Right lobe of liver (tissue), 6 donors: ENCODE measurements around the gene SENP6. TPM values are rescaled to one million over a fixed set of nuclear protein-coding genes. Genes with fewer than 3 reads are reported as not detected.
"Not testable (repeated sequence)": the region's sequence is repeated elsewhere in the genome, so short reads cannot be mapped to it uniquely, and the experiment has no call there.

Experiments
- ATAC-seq, 4 donors: fragments of 200-7000 bp; cut with Tn5 transposase; one replicate each; pipeline ENCODE4 v1.9.1; 2020; ENCODE audit warnings: mild to moderate bottlenecking in 4 of 4, moderate library complexity in 4 of 4
- DNase-seq, 3 donors: peaks; one replicate each; pipeline ENCODE4 v3.0.0-alpha.2; 2020
- H3K27ac ChIP-seq, 3 donors: fragments of 200-600 bp; one replicate each; pipeline ENCODE4 v1.8.0; 2022
- H3K27me3 ChIP-seq, 2 donors: fragments of 200-600 bp; one replicate each; pipeline ENCODE4 v1.8.0; 2022
- H3K36me3 ChIP-seq, 4 donors: fragments of 200-600 bp; sonication (generic) in 1 of 4; one replicate each; pipeline versions ENCODE4 v1.5.1 to v1.8.0; 2017 to 2022; ENCODE audit warnings: control low read depth in 1 of 4
- H3K4me1 ChIP-seq, 4 donors: fragments of 200-600 bp; sonication (generic) in 1 of 4; one replicate each; pipeline versions ENCODE4 v1.5.1 to v1.8.0; 2017 to 2022; ENCODE audit warnings: control low read depth in 1 of 4
- H3K4me3 ChIP-seq, 3 donors: fragments of 200-600 bp; one replicate each; pipeline ENCODE4 v1.8.0; 2022
- H3K9me3 ChIP-seq, 4 donors: fragments of 200-600 bp; sonication (generic) in 1 of 4; one replicate each; pipeline versions ENCODE4 v1.5.1 to v1.8.0; 2017 to 2022; ENCODE audit warnings: control low read depth in 1 of 4
- POLR2A ChIP-seq: fragments of 450-650 bp; IDR thresholded peaks from one replicate; pipeline ENCODE4 v1.6.1; 2017; ENCODE audit warnings: antibody characterized with exemption, mild to moderate bottlenecking
- WGBS: methylation state at CpG from one replicate; pipeline ENCODE4 v1.1.6; 2018; ENCODE audit warnings: low coverage, low lambda C conversion rate; ENCODE audit not compliant: insufficient coverage; ENCODE audit errors: missing lambda C conversion rate; 5-methylcytosine and 5-hydroxymethylcytosine counted together
- intact Hi-C, 2 donors: fragments of 100-400 bp; cut with DNase I; formaldehyde crosslinking; loops; one replicate each; pipeline versions ENCODE4 v1.11.2 to v1.14.1; 2022
- total RNA-seq, 6 experiments: library from RNA; depleted of rRNA in 2 of 6; stranded (reverse); fragments of >200 nt in 2 of 6; fragmentation: NEBNext Ultra II Directional in 3 of 6; extraction: Animal tissue kit (Norgen Biotek cat#: 25700) in 3 of 6; gene quantifications; one replicate each; pipeline versions ENCODE4 v1.1.0 to v1.2.4, GENCODE V29; 2016 to 2023
- TF ChIP-seq, protein P1 (sequence below), 4 donors: fragments of 200-600 bp in 3 of 4; fragments of 450-650 bp in 1 of 4; IDR thresholded peaks; one replicate each; pipeline versions ENCODE4 v1.5.1 to v1.8.0; 2016 to 2022; ENCODE audit warnings: antibody characterized with exemption in 4 of 4, mild to moderate bottlenecking in 2 of 4
- donor health status: DM: no; HTN: yes; CAD: no.
- donor health status: DM: no; HTN: no; CAD: no.
- donor health status: DM: no; HTN: no; CAD: no.
- donor health status: DM: no; HTN: yes; CAD: no.
- donor health status: DM: no; HTN: yes; CAD: no.

The SENP6 gene
- total RNA-seq, 6 experiments from 2014 or later = 21.8 to 43.4 (median 31.6) TPM

DNA sequence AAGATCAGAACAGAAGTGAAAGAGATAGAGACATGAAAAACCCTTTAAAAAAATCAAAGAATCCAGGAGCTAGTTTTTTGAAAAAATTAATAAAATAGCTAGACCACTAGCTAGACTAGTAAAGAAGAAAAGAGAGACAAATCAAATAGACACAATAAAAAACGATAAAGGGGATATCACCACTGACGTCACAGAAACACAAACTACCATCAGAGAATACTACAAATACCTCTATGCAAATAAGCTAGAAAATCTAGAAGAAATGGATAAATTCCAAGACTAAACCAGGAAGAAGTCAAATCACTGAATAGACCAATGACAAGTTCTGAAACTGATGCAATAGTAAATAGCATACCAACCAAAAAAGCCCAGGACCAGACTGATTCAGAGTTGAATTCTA is 29.6 kb upstream of the SENP6 start:
- no peak overlapping the region for H3K4me3 ChIP-seq
- H3K27me3 ChIP-seq = no peaks in the 10 kb centered on the region
- H3K9me3 ChIP-seq = peaks cover 0 to 3% (median 0%) of the 10 kb centered on the region in 4 donors
- H3K36me3 ChIP-seq = no peaks in the 10 kb centered on the region
- TF ChIP-seq POLR2A = no peak
- TF ChIP-seq, protein P1, sequence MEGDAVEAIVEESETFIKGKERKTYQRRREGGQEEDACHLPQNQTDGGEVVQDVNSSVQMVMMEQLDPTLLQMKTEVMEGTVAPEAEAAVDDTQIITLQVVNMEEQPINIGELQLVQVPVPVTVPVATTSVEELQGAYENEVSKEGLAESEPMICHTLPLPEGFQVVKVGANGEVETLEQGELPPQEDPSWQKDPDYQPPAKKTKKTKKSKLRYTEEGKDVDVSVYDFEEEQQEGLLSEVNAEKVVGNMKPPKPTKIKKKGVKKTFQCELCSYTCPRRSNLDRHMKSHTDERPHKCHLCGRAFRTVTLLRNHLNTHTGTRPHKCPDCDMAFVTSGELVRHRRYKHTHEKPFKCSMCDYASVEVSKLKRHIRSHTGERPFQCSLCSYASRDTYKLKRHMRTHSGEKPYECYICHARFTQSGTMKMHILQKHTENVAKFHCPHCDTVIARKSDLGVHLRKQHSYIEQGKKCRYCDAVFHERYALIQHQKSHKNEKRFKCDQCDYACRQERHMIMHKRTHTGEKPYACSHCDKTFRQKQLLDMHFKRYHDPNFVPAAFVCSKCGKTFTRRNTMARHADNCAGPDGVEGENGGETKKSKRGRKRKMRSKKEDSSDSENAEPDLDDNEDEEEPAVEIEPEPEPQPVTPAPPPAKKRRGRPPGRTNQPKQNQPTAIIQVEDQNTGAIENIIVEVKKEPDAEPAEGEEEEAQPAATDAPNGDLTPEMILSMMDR (IDR thresholded peaks at IDR 0.05) = no peak
- H3K27ac ChIP-seq = no peak overlapping the region
- no peak for ATAC-seq
- H3K4me1 ChIP-seq = no peaks in the 10 kb centered on the region
- no peak for DNase-seq
- 80% methylated on average over 2 of the region's 2 CpGs for WGBS
- intact Hi-C loops = no loop called here

DNA sequence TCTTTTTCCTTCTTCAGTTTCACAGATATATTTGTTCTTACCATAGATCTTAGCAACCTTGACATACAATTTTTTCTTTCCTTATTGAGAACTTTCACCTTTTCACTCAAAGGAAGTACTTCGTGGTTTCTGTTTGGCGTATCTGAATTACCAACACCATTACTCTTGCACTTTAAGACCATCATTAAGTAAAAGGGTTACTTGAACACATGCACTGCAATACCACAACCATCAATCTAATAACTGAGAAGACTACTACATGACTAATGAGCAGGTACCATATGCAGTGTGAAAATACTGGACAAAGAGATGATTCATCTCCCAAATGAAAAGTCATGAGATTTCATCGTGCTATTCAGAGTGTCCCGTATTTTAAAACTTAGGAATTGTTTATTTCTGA is 21.7 kb upstream of the SENP6 start:
- H3K4me3 ChIP-seq = no peak overlapping the region
- H3K9me3 ChIP-seq = no peaks in the 10 kb centered on the region
- 69% methylated on average over 4 of the region's 4 CpGs for WGBS
- no peaks in the 10 kb centered on the region for H3K4me1 ChIP-seq
- H3K27ac ChIP-seq = no peak overlapping the region
- TF ChIP-seq, protein P1 (IDR thresholded peaks at IDR 0.05) = no peak
- no peak for TF ChIP-seq POLR2A
- DNase-seq = no peak
- no peaks in the 10 kb centered on the region for H3K36me3 ChIP-seq
- no peaks in the 10 kb centered on the region for H3K27me3 ChIP-seq
- intact Hi-C loops = no loop called here
- ATAC-seq = no peak

DNA sequence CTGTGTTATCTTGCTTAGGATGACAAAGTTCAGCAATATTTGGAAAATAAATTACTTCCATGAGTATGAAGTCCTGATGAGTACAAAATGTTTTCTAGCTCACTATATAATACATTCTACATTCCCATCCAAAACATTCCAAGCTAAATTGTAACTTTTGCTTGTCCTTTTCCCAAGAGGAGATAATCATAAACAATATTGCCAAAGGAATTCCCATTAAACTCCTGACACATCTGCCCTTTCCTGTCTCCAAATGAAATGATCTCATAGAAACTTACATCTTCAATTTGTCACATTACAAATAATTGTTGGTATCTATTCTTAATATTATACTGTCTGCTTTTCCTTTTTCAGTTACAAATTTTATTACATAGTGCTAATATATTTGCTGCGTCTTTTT is 20.4 kb upstream of the SENP6 start:
- intact Hi-C loops = no loop called here
- Histone ChIP-seq H3K27me3 (no peaks in the 10 kb centered on the region), H3K27ac (no peak overlapping the region), H3K9me3 (no peaks in the 10 kb centered on the region), H3K4me1 (no peaks in the 10 kb centered on the region), H3K4me3 (no peak overlapping the region), H3K36me3 (no peaks in the 10 kb centered on the region)
- WGBS = 83% methylated on average over 1 of the region's 1 CpG
- no peak for DNase-seq
- ATAC-seq = no peak
- TF ChIP-seq POLR2A = no peak
- TF ChIP-seq, protein P1 (IDR thresholded peaks at IDR 0.05) = no peak

DNA sequence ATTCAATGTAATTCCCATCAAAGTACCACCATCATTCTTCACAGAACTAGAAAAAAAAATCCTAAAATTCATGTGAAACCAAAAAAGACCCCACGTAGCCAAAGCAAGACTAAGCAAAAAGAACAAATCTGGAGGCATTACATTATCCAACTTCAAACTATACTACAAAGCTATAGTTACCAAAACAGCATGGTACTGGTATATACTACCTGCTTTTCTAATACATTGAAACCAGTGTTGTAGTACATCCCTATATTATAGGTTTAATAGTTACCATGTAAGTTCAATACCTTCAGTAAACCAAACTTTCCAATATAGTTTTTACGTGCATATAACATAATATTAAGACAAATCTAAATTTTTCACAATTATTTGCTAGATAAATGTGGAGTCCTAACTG is 17.1 kb upstream of the SENP6 start:
- H3K9me3 ChIP-seq, H3K4me1 ChIP-seq, H3K27me3 ChIP-seq, H3K36me3 ChIP-seq, H3K4me3 ChIP-seq, H3K27ac ChIP-seq, intact Hi-C loops, DNase-seq, ATAC-seq: not testable (repeated sequence)
- 73% methylated on average over 2 of the region's 2 CpGs for WGBS

DNA sequence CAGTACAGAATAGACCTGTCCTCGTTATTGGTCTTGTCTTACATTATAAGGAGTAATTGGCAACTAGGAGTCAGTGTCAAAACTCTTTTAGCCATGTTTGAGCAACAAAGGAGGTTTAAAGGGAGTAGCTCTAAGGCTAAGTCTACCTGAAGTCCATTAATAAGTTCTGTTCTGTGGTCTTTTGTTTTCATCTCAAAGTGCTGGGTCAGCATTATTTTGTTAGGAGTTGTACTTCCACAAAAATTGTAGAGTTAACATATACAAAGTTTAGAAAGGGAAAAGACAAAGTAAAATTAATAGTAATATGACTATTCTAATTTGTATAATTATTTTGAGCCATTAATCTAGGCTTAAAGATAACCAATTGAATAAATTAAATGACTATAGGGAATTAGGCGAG is 12.7 kb upstream of the SENP6 start:
- TF ChIP-seq, protein P1 (IDR thresholded peaks at IDR 0.05) = no peak
- no peak for TF ChIP-seq POLR2A
- no peak overlapping the region for H3K4me3 ChIP-seq
- H3K4me1 ChIP-seq = no peaks in the 10 kb centered on the region
- no peak overlapping the region for H3K27ac ChIP-seq
- WGBS = 91% methylated on average over 2 of the region's 2 CpGs
- DNase-seq = no peak
- no peaks in the 10 kb centered on the region for H3K27me3 ChIP-seq
- H3K36me3 ChIP-seq = no peaks in the 10 kb centered on the region
- ATAC-seq = no peak
- intact Hi-C loops = no loop called here
- H3K9me3 ChIP-seq = no peaks in the 10 kb centered on the region
